HL-60/S4 treated with retinoic acid at 250 ng/mL for 4 days and 3 days (cell line): ENCODE results near the gene XPNPEP3.

Experiments used
- in situ Hi-C: fragments of 300-500 bp; cut with MboI; formaldehyde crosslinking; loops from 2 replicates; pipeline ENCODE4 v1.7.0; 2022; ENCODE audit warnings: low sequenced_read_pairs

Gene XPNPEP3

GRCh38 chr22:40928657-40929056 is 71.7 kb downstream of the XPNPEP3 start:
- in situ Hi-C loops = no loop called here

GRCh38 chr22:40932396-40932795 is 75.4 kb downstream of the XPNPEP3 start:
- in situ Hi-C loops = no loop called here

- in situ Hi-C loops = no loop called here
Measured at GRCh38 chr22:40939202-40939601, 82.3 kb downstream of the XPNPEP3 start.

GRCh38 chr22:40950962-40951794 is 94.2 kb downstream of the XPNPEP3 start, which contains the start of gene RBX1:
TSS of gene RBX1 (plus strand) at chr22:40951378. CDS start at chr22:40951399, 21 bp downstream.
- in situ Hi-C loops = loop anchor here (10.0 kb wide), 1 partner anchor 134 kb away; no protein-coding TSS in a partner anchor

GRCh38 chr22:40951795-40952605 is 95.1 kb downstream of the XPNPEP3 start:
- in situ Hi-C loops = loop anchor here (10.0 kb wide), 1 partner anchor 133 kb away; no protein-coding TSS in a partner anchor

GRCh38 chr22:40953471-40953870 is 96.5 kb downstream of the XPNPEP3 start:
- in situ Hi-C loops = loop anchor here (10.0 kb wide), 1 partner anchor 131 kb away; no protein-coding TSS in a partner anchor

- in situ Hi-C loops = loop anchor here (10.0 kb wide), 1 partner anchor 131 kb away; no protein-coding TSS in a partner anchor
Measured at GRCh38 chr22:40954113-40954512, 97.2 kb downstream of the XPNPEP3 start.

- in situ Hi-C loops = loop anchor here (10.0 kb wide), 1 partner anchor 129 kb away; no protein-coding TSS in a partner anchor
Measured at GRCh38 chr22:40955571-40955970, 98.6 kb downstream of the XPNPEP3 start.

GRCh38 chr22:40957601-40958000 is 100.7 kb downstream of the XPNPEP3 start:
- in situ Hi-C loops = loop anchor here (10.0 kb wide), 1 partner anchor 127 kb away; no protein-coding TSS in a partner anchor

GRCh38 chr22:40958299-40958698 is 101.4 kb downstream of the XPNPEP3 start:
- in situ Hi-C loops = loop anchor here (10.0 kb wide), 1 partner anchor 127 kb away; no protein-coding TSS in a partner anchor

- in situ Hi-C loops = no loop called here
Measured at GRCh38 chr22:40960145-40960544, 103.2 kb downstream of the XPNPEP3 start.

GRCh38 chr22:40965936-40966725 is 109.2 kb downstream of the XPNPEP3 start:
- in situ Hi-C loops = no loop called here

- in situ Hi-C loops = no loop called here
Measured at GRCh38 chr22:40966726-40967085, 109.8 kb downstream of the XPNPEP3 start.

GRCh38 chr22:40967111-40967760 is 110.3 kb downstream of the XPNPEP3 start:
- in situ Hi-C loops = no loop called here

GRCh38 chr22:40972587-40972986 is 115.6 kb downstream of the XPNPEP3 start:
- in situ Hi-C loops = no loop called here

GRCh38 chr22:40973144-40973543 is 116.2 kb downstream of the XPNPEP3 start:
- in situ Hi-C loops = no loop called here

GRCh38 chr22:40975366-40975765 is 118.4 kb downstream of the XPNPEP3 start:
- in situ Hi-C loops = no loop called here

GRCh38 chr22:40976866-40977700 is 120.1 kb downstream of the XPNPEP3 start:
- in situ Hi-C loops = no loop called here

GRCh38 chr22:40979198-40979597 is 122.2 kb downstream of the XPNPEP3 start:
- in situ Hi-C loops = no loop called here
